GM12878 (cell line): ENCODE measurements around the gene ANO9. TPM values are rescaled to one million over a fixed set of nuclear protein-coding genes. Genes with fewer than 3 reads are reported as not detected.

Experiments
- BCL11A ChIP-seq: IDR thresholded peaks from 2 replicates; pipeline ENCODE4 v1.6.1; 2011; ENCODE audit warnings: low read depth, low read length
- FOS ChIP-seq: IDR thresholded peaks from 3 replicates; pipeline ENCODE4 v1.6.1; 2011; ENCODE audit warnings: borderline replicate concordance; ENCODE audit not compliant: insufficient read length; ENCODE audit errors: extremely low read depth
- KDM1A ChIP-seq: fragments of 200-600 bp; sonication (generic); IDR thresholded peaks from 2 replicates; pipeline ENCODE4 v1.6.1; 2016; ENCODE audit warnings: borderline replicate concordance
- NFXL1 ChIP-seq: fragments of 450-650 bp; IDR thresholded peaks from 2 replicates; pipeline ENCODE4 v1.6.1; 2017; ENCODE audit warnings: antibody characterized with exemption, mild to moderate bottlenecking, borderline replicate concordance
- POLR2A ChIP-seq: IDR thresholded peaks from 2 replicates; pipeline ENCODE4 v1.6.1; 2011; ENCODE audit warnings: low read depth, mild to moderate bottlenecking, low read length
- POLR2AphosphoS2 ChIP-seq: IDR thresholded peaks from 2 replicates; pipeline ENCODE4 v1.6.1; 2011; ENCODE audit warnings: low read depth, mild to moderate bottlenecking, low read length, improper control_type of control experiment, moderate library complexity
- RCOR1 ChIP-seq: conservative IDR thresholded peaks from 2 replicates; pipeline ENCODE4 v1.6.1; 2012; ENCODE audit warnings: low read depth, low read length, improper control_type of control experiment
- SUZ12 ChIP-seq: fragments of 200-600 bp; sonication (generic); IDR thresholded peaks from one replicate; pipeline ENCODE4 v1.6.1; 2018; ENCODE audit warnings: antibody characterized with exemption, mild to moderate bottlenecking; ENCODE audit not compliant: unreplicated experiment
- ZBED1 ChIP-seq: IDR thresholded peaks from 2 replicates; pipeline ENCODE4 v1.6.1; 2016; ENCODE audit warnings: borderline replicate concordance
- polyA plus RNA-seq, 11 experiments: library from polyadenylated mRNA; depleted of rRNA in 4 of 11; unstranded in 6 of 11; stranded (reverse) in 5 of 11; fragments of >200 nt; fragmentation: Nextera tagmentation in 4 of 11; fragmentation: Illumina TruSeq in 1 of 11; extraction: Ambion mirVana in 4 of 11; extraction: Trizol in 1 of 11; gene quantifications; 1 replicate in 1 of 11; 2 replicates in 10 of 11; pipeline versions ENCODE4 v1.2.1 to v1.2.3, GENCODE V29; 2011 to 2016; ENCODE audit warnings: inconsistent platforms in 2 of 11, missing spikeins in 2 of 11, low read depth in 1 of 11
- total RNA-seq, 4 experiments: library from RNA; depleted of rRNA in 3 of 4; stranded (reverse); fragments of >200 nt in 3 of 4; fragmentation: Illumina TruSeq in 1 of 4; extraction: Trizol in 1 of 4; gene quantifications; 2 replicates each; pipeline versions ENCODE4 v1.2.1 to v1.2.3, GENCODE V29; 2013 to 2021
- TF ChIP-seq, protein P1 (sequence below): fragments of 450-650 bp; IDR thresholded peaks from 2 replicates; pipeline ENCODE4 v1.6.1; 2017; ENCODE audit warnings: mild to moderate bottlenecking, moderate library complexity
- TF ChIP-seq, protein P2 (sequence below): fragments of 450-650 bp; conservative IDR thresholded peaks from 2 replicates; pipeline ENCODE4 v1.6.1; 2017; ENCODE audit warnings: mild to moderate bottlenecking, moderate library complexity
- TF ChIP-seq, protein P3 (sequence below): IDR thresholded peaks from 2 replicates; pipeline ENCODE4 v1.6.1; 2012; ENCODE audit warnings: low read depth, low read length, improper control_type of control experiment

ANO9 gene
- total and polyA plus RNA-seq, 10 of the 15 experiments (the other 5 are each of a cell fraction or from before 2014, with no cell fraction given), result 0.21 to 42.3 (median 12.0) TPM

DNA sequence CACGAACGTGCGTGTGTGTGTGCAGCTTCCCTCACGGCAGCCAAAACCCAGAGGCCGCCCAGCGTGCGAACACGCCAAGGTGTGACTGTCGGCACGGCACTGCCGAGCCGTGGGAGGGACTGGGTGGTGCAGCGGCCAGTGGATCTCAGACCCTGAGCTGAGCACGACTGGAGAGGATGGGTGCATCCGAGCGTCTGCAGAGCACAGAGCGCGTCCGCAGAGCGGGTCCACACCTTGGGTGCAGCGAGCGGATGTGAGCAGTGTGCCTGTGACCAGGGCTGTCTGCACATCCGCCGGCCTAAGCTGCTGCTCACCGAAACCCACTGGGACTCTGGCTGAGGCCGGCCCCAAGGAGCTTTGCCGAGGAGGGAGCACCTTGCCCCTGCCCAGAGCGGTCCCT is 31.0 kb upstream of the ANO9 start (continued):
- TF ChIP-seq, protein P1, sequence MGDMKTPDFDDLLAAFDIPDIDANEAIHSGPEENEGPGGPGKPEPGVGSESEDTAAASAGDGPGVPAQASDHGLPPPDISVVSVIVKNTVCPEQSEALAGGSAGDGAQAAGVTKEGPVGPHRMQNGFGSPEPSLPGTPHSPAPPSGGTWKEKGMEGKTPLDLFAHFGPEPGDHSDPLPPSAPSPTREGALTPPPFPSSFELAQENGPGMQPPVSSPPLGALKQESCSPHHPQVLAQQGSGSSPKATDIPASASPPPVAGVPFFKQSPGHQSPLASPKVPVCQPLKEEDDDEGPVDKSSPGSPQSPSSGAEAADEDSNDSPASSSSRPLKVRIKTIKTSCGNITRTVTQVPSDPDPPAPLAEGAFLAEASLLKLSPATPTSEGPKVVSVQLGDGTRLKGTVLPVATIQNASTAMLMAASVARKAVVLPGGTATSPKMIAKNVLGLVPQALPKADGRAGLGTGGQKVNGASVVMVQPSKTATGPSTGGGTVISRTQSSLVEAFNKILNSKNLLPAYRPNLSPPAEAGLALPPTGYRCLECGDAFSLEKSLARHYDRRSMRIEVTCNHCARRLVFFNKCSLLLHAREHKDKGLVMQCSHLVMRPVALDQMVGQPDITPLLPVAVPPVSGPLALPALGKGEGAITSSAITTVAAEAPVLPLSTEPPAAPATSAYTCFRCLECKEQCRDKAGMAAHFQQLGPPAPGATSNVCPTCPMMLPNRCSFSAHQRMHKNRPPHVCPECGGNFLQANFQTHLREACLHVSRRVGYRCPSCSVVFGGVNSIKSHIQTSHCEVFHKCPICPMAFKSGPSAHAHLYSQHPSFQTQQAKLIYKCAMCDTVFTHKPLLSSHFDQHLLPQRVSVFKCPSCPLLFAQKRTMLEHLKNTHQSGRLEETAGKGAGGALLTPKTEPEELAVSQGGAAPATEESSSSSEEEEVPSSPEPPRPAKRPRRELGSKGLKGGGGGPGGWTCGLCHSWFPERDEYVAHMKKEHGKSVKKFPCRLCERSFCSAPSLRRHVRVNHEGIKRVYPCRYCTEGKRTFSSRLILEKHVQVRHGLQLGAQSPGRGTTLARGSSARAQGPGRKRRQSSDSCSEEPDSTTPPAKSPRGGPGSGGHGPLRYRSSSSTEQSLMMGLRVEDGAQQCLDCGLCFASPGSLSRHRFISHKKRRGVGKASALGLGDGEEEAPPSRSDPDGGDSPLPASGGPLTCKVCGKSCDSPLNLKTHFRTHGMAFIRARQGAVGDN, result no peak
- no peak for TF ChIP-seq FOS
- TF ChIP-seq SUZ12, result no peak
- no peak for TF ChIP-seq POLR2AphosphoS2
- TF ChIP-seq ZBED1, result no peak
- TF ChIP-seq POLR2A, result no peak
- TF ChIP-seq, protein P2, sequence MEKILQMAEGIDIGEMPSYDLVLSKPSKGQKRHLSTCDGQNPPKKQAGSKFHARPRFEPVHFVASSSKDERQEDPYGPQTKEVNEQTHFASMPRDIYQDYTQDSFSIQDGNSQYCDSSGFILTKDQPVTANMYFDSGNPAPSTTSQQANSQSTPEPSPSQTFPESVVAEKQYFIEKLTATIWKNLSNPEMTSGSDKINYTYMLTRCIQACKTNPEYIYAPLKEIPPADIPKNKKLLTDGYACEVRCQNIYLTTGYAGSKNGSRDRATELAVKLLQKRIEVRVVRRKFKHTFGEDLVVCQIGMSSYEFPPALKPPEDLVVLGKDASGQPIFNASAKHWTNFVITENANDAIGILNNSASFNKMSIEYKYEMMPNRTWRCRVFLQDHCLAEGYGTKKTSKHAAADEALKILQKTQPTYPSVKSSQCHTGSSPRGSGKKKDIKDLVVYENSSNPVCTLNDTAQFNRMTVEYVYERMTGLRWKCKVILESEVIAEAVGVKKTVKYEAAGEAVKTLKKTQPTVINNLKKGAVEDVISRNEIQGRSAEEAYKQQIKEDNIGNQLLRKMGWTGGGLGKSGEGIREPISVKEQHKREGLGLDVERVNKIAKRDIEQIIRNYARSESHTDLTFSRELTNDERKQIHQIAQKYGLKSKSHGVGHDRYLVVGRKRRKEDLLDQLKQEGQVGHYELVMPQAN, result no peak
- no peak for TF ChIP-seq RCOR1
- TF ChIP-seq KDM1A, result no peak
- no peak for TF ChIP-seq BCL11A
- TF ChIP-seq, protein P3, sequence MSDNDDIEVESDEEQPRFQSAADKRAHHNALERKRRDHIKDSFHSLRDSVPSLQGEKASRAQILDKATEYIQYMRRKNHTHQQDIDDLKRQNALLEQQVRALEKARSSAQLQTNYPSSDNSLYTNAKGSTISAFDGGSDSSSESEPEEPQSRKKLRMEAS, result no peak
- TF ChIP-seq NFXL1, result no peak
